HG03469 (cell line): ENCODE data around the gene ZNF865.

Experiments used
- ATAC-seq: cut with Tn5 transposase; IDR thresholded peaks from one replicate; pipeline ENCODE4 v1.9.1; 2021; ENCODE audit warnings: mild to moderate bottlenecking, moderate library complexity, moderate number of reproducible peaks; ENCODE audit not compliant: unreplicated experiment

Gene ZNF865

GRCh38 chr19:55622242-55622969 lies 17.0 kb downstream of the ZNF865 start:
- no peak for ATAC-seq

GRCh38 chr19:55623130-55623529 lies 17.7 kb downstream of the ZNF865 start:
- ATAC-seq: no peak

DNA sequence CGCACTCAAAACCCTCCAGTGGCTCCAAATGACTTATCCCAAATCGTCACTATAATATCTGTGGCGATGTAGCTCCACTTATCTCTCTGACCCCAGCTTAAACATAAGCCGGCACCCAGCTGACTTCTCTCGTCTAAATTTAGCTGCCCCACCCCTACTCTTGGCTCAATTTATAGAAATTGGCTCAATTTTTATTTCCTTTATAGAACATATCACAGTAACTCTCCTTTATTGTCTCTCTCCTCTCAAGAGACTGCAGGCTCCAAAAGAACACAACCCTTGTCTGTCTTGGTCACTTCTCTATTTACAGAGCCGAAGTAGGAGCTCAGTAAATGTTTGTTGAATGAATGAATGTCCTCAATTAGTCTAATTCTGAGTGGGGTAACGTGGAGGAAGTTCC lies 18.1 kb downstream of the ZNF865 start:
- no peak for ATAC-seq

DNA sequence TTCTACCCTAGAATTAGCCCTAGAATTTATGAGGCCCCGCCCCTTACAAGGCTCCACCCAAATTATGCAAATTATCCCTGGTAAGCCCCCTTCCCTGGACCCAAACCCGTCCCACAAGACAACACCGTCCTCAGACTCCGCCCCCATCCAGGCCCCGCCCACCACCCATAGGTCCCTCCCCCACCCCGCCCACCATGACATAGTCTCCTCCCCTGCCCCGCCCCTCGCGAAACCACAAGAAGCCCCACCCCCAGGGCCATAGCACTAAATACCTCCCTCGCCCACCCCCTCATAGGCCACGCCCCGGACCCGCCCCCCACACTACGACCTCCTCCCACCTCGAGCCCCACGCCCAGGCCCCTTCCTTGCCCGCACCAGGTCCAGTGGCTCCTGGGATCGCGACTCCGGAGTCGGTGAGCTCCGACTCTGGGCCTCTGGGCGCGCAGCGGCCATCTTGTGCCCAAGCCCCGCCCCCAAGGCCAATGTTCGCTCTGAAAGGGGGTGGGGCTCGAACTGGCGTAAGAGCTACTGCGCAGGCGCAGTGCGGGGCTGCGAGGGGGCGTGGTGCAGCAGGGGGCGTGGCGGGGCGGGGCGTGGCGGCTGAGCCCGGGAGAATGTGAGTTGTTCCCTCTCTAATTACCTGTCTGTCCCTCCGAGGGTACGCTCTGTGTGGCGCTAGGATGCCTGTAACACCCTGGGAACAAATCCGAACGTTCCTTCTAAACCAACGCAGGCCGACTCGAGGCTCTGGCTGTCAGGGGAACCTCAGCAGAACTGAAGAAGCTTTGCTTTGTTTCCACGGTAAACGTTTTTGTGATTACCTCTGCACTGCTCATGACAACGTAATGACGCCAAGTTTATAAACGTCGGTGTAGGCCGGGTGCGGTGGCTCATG lies 18.9 kb downstream of the ZNF865 start, which contains the start of gene ZNF784:
Gene ZNF784, minus strand, starts transcription at position 458 of the 895 bp plus-strand sequence. Its CDS starts 5 bp downstream, at position 453.
- ATAC-seq: no peak

- ATAC-seq: no peak
Measured at GRCh38 chr19:55625004-55625326, 19.5 kb downstream of the ZNF865 start.

DNA sequence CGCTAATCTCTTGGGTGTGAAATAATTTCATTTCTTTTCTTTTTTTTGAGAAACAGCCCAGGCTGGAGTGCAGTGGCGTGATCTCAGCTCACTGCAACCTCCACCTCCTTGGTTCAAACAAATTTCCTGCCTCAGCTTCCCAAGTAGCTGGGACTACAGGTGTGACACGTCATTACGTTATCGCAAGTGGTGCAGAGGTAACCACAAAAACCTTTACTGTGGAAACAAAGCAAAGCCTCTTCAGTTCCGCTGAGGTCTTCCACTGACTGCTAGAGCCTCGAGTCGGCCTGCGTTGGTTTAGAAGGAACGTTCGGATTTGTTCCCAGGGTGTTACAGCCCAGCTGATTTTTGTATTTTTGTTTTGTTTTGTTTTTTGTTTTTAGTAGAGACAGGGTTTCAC lies 20.9 kb downstream of the ZNF865 start:
- ATAC-seq: no peak

GRCh38 chr19:55632463-55632834 lies 27.0 kb downstream of the ZNF865 start:
- no peak for ATAC-seq

- no peak for ATAC-seq
Measured at GRCh38 chr19:55633861-55634260, 28.4 kb downstream of the ZNF865 start.

DNA sequence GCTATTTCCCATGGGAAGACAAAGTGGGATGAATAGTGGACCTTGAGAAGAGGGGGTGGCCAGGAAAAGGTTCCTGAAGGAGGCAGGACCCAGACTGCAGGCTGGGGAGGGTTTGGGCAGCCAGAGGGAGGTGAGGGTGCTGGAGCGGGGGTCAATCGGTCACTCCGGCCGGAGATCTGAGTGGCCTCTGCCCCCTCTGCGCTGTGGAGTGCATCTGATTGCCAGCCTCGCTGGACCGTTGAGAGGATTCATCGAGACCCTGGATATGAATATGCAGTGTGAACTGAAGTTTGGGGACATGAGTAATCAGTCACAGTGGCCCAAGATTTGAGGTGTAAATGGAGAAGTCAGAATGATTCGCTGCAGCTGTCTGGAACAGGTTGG lies 29.9 kb downstream of the ZNF865 start:
- ATAC-seq: no peak

GRCh38 chr19:55635856-55636440 lies 30.5 kb downstream of the ZNF865 start:
- ATAC-seq: no peak

DNA sequence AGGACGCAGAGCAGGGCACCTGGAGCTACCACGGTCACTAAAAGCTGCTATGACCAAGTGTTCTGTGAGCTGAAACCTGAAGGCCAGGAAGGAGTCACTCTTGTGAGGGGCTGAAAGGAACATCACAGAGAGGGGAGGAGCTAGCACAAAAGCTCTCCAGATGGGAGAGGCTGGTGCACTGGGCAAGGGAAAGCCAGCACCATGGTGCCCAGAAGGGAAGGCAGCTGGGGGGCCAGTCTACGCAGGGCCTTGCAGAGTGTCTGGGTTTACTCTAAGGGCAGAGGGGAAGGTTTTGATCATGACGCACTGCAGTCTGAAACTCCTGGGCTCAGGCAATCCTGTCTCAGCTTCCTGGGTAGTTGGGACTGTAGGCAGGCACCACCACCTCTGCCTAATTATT lies 31.3 kb downstream of the ZNF865 start:
- no peak for ATAC-seq

- no peak for ATAC-seq
Measured at GRCh38 chr19:55637534-55637933, 32.1 kb downstream of the ZNF865 start.

DNA sequence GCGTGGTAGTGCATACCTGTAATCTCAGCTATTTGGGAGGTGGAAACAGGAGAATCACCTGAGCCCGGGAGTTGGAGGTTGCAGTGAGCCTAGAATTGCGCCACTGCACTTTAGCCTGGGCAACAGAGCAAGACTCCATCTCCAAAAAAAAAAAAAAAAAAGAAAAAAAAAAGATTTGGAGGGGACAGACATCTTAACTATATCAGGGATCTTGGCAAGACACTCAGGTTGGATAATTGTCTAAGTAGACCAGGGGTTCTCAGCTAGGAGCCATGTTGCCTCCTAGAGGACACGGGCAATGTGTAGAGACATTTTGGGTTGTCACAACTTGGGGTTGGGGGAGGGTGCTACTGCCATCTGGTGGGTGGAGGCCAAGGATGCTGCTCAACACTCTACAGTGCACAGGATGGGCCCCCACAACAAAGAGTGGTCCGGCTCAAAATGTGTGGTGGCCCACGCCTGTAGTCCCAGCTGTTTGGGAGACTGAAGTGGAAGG lies 33.5 kb downstream of the ZNF865 start:
- no peak for ATAC-seq

DNA sequence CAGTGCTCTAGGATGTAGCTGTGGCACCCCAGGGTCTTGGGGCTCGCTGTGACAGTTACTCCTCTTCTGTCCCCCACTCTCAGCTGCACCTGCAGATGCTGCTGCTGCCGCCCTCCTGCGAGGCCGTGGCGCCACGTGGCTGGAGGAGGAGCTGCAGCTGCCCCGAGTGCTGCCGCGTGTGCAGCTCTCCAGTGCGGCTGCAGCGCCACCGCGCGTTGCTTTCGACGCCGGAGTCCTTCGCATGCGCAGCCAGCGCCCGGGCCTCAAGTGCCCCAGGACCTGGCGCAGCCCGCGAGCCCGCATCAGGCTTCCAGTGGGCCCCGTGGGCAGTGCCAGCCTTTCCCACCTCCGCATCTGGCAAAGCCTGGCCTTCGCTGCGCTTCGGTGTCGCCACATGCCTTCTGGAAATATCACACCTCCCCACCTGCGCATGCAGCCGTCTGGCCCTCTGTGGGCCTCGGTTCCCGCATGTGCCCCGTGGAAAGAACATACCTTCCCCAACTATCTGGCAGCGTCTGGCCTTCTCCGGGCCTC lies 34.7 kb downstream of the ZNF865 start:
- ATAC-seq: no peak

DNA sequence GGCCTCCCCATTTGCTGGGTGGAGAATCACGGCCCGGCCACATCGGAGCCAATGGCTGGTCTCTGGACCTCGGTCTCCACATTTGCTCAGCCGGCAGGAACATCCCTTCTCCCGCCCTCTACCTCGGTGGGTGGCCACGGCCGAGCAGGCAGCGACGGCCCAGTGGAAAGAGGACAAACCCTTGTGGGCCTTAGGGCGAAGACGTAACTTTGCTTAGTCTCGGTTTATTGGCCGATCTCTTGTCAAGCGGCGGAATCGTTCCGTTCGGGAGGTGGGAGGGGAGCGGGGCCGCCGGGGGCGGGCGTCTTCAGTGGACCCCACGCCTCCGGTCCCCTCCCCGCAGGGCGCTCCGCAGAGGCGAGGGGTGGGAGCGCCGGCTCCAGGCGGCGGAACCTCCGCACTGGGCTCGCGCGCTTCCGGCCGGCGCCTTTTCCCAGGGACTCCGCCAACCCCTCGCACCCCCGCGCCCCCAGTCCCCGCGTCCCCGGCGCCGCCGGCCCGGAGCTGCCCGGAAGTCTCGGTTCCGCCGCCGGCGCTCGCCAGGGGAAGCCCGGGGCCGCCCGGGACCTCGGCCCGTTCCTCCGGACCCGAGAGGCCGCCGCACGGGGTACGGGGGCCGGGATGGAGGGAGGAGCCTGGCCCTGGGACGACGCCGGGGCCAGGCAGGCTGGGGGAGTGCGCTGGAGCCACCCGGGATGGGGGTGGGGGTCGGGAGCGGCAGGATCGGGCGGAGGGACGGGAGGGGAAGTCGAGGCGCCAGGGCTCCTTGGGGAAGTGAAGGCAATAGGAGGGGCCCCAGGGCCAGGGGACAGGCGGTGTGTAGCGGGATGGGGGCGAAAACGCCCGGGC lies 35.4 kb downstream of the ZNF865 start, which contains the start of gene ZNF580:
Gene ZNF580, plus strand, starts transcription at position 426 of the 849 bp plus-strand sequence. CDS start 1,507 bp downstream, outside the sequence.
- ATAC-seq: no peak

DNA sequence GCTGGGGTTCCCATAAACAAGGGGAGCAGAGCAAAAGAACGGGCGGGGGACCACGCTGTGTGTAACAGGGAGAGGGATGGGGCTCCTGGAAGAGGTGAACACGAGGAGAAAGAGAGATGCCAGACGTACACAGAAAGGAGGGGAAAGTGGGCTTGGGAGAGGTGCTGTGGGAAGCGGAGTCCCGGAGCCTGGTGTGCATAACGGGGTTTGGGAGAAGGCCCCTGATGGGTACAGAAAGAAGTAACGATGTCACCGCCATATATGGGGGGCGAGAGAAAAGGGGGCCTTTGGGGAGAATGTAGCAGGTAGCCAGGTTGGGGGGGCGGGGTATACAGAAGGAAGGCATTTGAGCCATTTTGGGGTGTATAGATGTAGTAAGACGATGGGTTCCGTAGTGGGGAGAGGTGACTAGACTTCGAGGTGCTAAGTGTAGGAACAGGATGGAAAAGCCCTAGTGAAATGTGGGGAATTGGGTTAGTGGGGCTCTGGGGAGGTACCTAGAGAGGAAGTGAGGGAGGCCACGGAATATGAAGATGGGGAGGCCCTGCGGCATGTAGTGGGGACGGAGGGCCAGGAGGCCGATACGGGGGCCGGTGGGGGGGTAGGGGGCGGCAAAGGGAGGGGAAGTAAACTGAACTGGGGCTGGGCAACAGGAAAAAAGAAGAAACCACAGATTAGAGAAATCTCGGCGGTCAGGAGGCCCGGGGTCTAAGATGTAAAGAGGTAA lies 36.1 kb downstream of the ZNF865 start:
- ATAC-seq: no peak

DNA sequence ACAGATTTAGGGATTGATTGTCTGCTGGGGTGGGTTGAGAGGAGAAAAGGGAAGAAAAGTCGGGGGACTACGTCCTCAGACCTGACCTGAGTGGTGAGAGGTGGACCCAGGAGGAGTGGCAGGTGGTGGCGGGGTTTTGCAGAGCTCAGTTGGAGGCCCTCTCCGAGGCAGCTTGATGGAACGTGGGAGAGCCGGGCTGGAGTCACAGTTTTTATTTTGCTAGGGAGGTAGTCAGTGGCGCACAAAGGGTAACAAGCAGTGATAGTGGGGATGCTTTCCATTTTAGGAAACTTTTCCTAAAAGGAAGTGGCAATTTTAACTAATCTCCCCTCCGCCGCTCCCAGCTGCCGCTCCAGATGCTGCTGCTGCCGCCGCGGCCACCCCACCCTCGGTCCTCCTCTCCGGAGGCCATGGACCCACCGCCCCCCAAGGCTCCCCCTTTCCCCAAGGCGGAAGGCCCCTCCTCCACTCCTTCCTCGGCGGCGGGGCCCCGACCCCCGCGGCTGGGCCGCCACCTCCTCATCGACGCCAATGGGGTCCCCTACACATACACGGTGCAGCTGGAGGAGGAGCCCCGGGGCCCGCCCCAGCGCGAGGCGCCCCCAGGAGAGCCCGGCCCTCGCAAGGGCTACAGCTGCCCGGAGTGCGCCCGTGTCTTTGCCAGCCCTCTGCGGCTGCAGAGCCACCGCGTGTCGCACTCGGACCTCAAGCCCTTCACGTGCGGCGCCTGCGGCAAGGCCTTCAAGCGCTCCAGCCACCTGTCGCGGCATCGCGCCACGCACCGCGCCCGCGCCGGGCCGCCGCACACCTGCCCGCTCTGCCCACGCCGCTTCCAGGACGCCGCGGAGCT lies 36.9 kb downstream of the ZNF865 start:
- ATAC-seq: no peak

DNA sequence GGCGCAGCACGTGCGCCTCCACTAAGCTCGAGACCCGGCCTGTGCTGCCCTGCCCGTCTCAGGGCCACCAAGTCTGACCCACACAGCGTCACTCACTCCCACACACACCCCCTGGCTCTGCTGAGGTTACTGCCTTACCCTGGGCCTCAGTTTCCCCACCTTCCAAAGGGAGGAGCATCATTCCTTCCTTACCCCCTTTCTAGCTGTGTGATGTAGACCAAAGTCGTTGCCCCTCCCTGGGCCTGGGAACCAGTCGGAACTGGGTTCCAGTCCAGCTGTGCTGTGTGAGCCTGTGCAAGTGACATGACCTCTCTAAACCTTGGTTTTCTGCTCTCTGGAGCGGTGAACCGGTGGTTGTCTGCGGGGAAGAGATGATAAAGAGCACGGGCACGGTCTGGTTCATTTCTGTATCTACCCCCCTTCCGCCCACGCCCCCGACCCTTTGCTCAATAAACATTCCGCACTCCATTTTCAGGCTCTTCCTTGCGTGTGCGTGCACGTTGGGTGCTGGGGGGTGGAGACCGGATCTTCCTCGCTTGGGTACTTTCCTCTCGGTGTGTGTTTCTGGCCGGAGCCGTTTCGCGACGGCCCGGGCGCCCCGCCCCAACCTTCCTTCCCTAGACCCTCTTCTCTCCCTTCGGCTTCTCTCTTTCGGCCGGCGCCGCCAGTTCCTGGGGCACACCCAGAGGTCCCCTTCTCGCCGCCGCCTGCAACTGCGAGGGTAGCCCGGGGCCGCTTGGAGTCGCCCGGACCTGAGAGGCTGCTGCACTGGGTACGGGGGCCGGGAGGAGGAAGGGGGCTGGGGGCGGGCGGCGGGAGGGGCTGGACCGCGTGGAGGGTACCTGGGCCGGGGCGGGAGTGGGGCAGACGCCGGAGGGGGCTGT lies 37.8 kb downstream of the ZNF865 start, which contains the start of gene ZNF581:
Gene ZNF581, plus strand, starts transcription at position 647 of the 884 bp plus-strand sequence. CDS start 923 bp downstream, outside the sequence.
- no peak for ATAC-seq
